NOMO-1 treated with dmso at 0.1 percent for 144 hours (cell line): ENCODE results near the gene C1QTNF1.

ENCODE experiments used
- DNase-seq: peaks from one replicate; lab custom pipeline; 2025; ENCODE audit not compliant: unreplicated experiment; lab: John Stamatoyannopoulos, UW

The C1QTNF1 gene

DNA sequence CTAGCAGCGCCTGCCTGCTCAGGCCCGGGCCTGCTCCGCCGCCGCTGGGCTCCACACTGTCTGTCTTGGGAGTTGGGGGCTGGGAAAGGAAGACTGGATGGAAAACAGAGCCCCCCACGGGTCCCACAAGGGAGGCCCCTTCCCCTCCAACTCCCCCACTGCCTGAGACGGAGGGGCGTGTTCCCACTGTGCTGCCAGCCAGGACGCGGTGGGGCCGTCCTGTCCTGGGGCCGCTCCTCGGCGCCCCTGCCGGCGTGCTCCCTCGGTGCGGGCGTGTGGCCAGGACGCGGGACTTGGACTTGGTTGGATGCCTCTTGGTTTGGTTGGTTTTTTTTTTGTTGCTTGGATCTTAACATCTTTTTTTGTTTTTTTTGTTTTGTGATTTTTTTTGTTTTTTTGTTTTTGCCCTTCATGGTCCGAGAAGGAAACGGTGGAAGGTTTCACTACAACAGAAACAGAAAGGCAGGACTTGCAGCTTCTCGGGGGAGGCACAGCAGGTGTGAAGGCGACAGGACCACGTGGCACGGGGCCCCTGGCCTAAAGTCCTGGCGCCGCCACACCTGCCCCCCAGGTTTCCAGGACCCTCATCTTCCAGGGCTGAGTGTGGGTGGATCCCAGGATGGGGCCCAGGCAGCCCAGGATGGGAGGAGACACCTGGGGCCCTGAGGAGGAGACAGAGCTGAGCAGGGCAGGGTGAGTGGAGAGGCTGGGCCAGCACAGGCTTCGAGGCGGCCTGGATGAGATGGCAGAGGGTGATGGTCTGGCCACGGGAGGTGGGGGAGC, 66.7 kb downstream of the C1QTNF1 start:
- DNase-seq = no peak

DNA sequence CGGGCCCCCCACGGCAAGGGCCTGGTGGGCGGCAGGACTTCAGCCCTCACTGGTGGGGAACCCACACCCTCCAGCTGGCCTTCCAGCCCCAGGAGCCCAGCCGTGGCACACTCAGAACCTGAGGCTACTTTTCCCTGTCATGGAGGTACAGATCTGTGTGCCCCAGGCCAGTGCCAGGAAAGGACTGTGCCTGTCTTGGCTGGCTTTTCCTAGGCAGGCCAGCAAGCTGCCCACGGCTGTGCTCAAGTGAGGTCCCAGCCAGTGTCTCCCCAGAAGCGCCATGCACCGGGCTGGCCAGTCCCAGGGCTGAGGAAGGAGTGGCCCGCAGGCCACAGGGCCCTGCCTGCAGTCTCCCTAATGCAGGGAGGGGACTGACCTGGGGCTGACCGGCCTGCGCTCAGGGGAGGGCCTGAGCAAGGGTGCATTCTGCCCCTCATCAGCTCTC, 67.3 kb downstream of the C1QTNF1 start:
- DNase-seq = no peak

DNA sequence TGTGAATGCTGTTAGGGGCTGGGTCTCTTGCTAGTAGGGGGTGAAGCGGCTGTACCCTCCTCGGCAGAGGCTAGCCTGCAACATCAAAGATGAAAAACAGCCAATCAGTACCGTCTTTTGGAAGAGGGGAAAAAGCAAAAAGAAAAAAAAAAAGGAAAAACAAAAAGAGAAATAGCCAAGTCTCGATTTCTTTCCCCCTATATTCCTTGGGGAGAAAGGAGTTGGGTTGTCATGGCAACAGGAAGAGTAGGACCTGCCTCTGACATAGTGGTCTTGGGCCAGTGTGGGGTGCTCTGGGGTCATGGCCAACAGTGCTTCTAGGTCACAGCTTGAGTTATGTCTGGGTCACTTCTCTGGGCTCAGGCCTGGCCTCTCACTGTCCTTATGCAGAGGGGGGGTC, 68.6 kb downstream of the C1QTNF1 start:
- no peak for DNase-seq

DNA sequence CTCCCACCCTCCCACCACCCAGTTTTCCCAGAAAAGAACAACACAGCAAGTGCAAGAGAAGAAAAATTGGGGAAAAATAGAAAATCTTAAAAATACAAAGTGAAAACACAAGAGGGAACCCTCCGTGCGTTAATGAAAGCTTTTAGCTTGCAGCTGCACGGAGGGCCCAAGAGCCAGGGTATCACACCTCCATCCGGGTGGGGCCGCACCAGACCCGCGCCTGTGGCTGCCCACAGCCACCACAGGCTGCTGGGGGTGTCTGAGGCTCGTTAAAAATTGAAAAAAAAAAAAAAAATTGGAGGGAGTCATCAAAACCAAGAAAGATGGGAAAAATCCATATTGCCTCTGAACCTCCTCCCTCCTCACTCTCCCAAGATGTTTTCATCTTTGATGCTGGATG, 69.3 kb downstream of the C1QTNF1 start:
- no peak for DNase-seq

DNA sequence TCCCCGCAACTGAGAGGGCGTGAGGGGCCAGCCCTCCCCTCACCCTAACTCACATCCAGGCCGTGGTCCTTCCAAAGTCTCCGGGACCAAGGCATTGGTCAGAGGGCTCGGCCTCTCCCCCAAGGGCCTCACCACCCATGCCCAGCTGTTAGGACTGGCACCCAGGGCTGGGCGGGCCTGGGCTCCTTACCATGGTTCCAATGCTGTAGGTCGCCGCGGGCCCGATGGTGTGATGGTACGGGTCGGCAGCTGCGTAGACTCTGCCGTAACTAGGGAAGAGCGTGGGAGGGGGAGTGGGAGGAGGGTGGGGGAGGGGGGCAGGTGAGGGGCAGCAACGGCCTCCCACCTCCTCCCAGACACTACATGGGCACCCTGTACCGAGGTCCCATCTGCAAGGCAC, 70.3 kb downstream of the C1QTNF1 start:
- no peak for DNase-seq

DNA sequence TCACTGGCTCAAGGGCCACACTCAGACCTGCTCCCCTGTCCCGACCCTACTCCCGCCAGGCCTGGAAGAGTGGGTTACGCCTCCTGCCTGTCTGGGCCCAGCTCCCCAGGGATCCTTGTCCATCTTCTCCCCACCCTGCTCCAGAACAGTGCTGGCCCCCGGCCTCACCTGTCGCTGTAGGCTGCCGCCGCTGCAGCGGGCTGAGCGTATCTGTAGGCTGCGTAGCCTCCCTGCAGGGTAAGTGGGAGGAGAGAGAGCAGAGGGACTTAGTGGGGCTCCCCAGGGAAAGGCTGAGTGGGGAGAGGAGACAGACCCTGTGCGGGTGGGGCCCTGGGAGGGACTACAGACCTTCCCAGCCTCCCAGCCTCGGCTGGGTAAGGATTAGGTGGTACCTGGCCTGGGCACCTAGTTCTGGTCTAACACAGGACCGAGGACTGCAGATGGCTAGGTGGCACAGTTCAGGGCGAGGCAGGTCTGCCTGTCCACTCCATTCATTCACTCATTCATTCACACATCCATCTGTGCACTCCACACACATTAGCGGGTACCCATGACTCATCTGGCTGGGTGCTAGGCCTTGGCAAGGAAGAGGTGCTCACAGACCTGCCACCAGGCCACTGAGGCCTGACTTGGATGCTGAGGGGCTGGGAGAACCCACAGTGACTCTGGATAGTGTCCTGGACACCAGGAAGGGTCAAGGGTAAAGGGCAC, 71.5 kb downstream of the C1QTNF1 start:
- no peak for DNase-seq

DNA sequence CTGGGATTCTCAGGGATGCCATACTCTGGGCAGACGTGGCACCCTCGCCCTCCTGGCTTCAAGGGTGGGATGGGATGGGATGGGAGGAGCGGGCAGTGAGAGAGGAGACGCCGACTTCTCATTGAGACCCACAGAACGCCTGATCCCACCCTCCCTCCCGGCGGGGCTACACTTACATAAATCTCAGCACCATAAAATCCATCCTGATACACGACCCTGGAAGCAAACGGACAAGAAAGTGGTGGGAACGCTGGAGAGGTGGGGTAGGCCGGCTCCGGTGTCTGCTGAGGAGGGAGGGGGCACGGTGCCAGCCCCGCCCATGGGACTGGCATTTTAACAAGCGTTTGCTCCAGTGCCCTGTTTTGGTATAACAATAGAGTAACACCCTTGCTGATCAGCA, 72.5 kb downstream of the C1QTNF1 start:
- DNase-seq = no peak

DNA sequence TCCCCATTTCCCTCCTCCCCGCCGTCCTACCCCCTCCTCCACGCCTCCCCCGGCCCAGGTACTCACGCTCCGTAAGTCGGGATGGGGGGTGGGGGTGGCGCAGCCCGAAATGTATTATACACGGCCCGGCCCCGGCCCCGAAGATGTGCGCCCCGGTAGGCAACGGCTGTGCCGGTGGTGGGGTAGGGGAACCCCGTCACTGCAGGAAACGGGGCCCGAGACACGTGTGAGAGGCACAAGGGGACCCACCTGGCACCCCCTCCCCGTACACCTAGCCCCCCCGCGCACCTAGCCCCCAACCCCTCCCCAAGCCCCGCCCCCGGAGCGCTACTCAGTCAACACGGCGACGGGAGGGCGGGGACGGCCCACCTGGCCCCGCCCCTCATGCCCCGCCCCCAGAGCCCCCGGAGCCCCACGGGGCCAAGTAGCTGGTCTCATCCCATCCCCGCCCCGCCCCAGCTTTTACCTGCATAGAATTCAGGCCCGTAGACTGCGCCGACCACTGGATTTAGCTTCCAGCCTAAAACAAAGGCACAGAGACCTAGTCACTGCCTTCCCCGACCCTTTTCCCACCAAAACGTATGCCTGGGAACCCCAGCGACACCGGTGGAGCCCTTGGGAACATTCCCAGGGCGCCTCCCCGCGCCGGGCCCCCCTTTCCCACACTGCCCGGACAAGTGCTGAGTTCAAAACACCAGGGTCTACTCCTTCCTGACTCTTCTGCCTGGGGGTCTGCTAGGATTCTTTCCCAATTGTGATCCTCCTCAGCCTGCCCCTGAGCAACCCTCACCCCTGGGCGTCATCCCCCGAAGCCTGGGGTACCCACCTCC, 73.5 kb downstream of the C1QTNF1 start:
- no peak for DNase-seq

DNA sequence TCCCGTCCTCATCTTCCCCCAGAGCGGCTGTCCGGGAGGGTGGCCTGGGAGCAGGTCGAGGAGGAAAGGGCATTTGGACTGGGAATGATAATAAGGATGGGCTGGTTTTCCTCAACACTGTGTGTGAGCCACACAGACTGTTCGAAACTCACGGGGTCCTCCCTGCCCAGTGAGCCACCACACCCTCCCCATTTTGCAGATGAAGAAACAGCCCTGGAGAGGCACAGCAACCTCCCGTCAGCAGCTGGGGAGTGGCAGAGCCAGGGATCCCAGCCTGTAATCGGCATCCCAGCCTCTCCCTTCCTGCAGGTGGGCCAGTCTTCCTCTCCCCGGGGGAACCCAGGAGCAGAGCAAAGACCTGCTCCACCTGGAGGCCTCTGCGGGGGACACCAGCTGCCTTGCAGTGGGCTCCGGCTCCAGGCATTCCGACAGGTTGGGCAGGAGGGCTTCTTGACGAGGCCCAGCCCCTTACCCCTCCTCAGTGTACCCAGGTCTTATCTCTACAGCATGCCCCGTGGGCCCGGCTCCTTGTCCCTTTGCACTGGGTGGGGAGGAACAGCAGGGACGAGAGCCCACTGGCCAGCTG, 74.4 kb downstream of the C1QTNF1 start:
- DNase-seq = no peak
